ENCODE results near the gene KRAS. TPM values are rescaled to one million over a fixed set of nuclear protein-coding genes. Genes with fewer than 3 reads are reported as not detected.
A peak's percentile ranks its signal among the peaks of the same experiment; 100 is the strongest.

KRAS gene
- total RNA-seq, 1 donor from 2014 or later = 9.6 TPM

- intact Hi-C loops (cut with DNase I) = no loop called here
- Histone ChIP-seq H3K27ac (no peak overlapping the region), H3K4me1 (peaks cover 6% of the 10 kb centered on the region), H3K9me3 (no peaks in the 10 kb centered on the region), H3K27me3 (no peaks in the 10 kb centered on the region), H3K36me3 (no peaks in the 10 kb centered on the region), H3K4me3 (no peak overlapping the region)
- TF ChIP-seq CTCF (IDR thresholded peaks at IDR 0.05) (no peak), POLR2A (IDR thresholded peaks at IDR 0.05) (no peak), POLR2AphosphoS5 (IDR thresholded peaks at IDR 0.05; ENCODE audit: insufficient read depth in 1 of 2, low read depth in 1 of 2) (no peak)
- no peak for DNase-seq (ENCODE audit: extremely low spot score in 2 of 2)
Observed at GRCh38 chr12:25256005-25256404, 5.3 kb upstream of the KRAS start.

GRCh38 chr12:25254271-25254880 lies 3.6 kb upstream of the KRAS start:
- H3K9me3 ChIP-seq = no peaks in the 10 kb centered on the region
- H3K4me1 ChIP-seq = peaks cover 11% of the 10 kb centered on the region
- no peak overlapping the region for H3K4me3 ChIP-seq
- H3K36me3 ChIP-seq = no peaks in the 10 kb centered on the region
- no peaks in the 10 kb centered on the region for H3K27me3 ChIP-seq
- H3K27ac ChIP-seq = no peak overlapping the region
- intact Hi-C loops (cut with DNase I) = no loop called here
- no peak for DNase-seq (ENCODE audit: extremely low spot score in 2 of 2)
- TF ChIP-seq POLR2AphosphoS5 (IDR thresholded peaks at IDR 0.05; ENCODE audit: insufficient read depth in 1 of 2, low read depth in 1 of 2) (no peak), POLR2A (IDR thresholded peaks at IDR 0.05) (no peak), CTCF (IDR thresholded peaks at IDR 0.05) (no peak)

- Histone ChIP-seq H3K4me1 (peaks cover 20% of the 10 kb centered on the region), H3K9me3 (no peaks in the 10 kb centered on the region), H3K36me3 (no peaks in the 10 kb centered on the region), H3K27ac (no peak overlapping the region), H3K4me3 (no peak overlapping the region), H3K27me3 (no peaks in the 10 kb centered on the region)
- TF ChIP-seq CTCF (IDR thresholded peaks at IDR 0.05) (no peak), POLR2AphosphoS5 (IDR thresholded peaks at IDR 0.05; ENCODE audit: insufficient read depth in 1 of 2, low read depth in 1 of 2) (no peak), POLR2A (IDR thresholded peaks at IDR 0.05) (no peak)
- intact Hi-C loops (cut with DNase I) = no loop called here
- no peak for DNase-seq (ENCODE audit: extremely low spot score in 2 of 2)
Observed at GRCh38 chr12:25253371-25254068, 2.8 kb upstream of the KRAS start.

GRCh38 chr12:25252946-25253345 lies 2.2 kb upstream of the KRAS start:
- TF ChIP-seq CTCF (IDR thresholded peaks at IDR 0.05) (no peak), POLR2A (IDR thresholded peaks at IDR 0.05) (no peak), POLR2AphosphoS5 (IDR thresholded peaks at IDR 0.05; ENCODE audit: insufficient read depth in 1 of 2, low read depth in 1 of 2) (no peak)
- H3K9me3 ChIP-seq = no peaks in the 10 kb centered on the region
- intact Hi-C loops (cut with DNase I) = no loop called here
- no peak overlapping the region for H3K4me3 ChIP-seq
- H3K36me3 ChIP-seq = no peaks in the 10 kb centered on the region
- DNase-seq (ENCODE audit: extremely low spot score in 2 of 2) = no peak
- no peak overlapping the region for H3K27ac ChIP-seq
- H3K4me1 ChIP-seq = peaks cover 20% of the 10 kb centered on the region
- no peaks in the 10 kb centered on the region for H3K27me3 ChIP-seq

GRCh38 chr12:25251769-25252168 lies 1.0 kb upstream of the KRAS start:
- Histone ChIP-seq H3K4me3 (peak overlapping the region; percentile 85 to 87), H3K27ac (peak overlapping the region; percentile 93), H3K9me3 (no peaks in the 10 kb centered on the region), H3K36me3 (no peaks in the 10 kb centered on the region), H3K4me1 (peaks cover 20% of the 10 kb centered on the region), H3K27me3 (no peaks in the 10 kb centered on the region)
- DNase-seq (ENCODE audit: extremely low spot score in 2 of 2) = no peak
- intact Hi-C loops (cut with DNase I) = no loop called here
- TF ChIP-seq POLR2AphosphoS5 (IDR thresholded peaks at IDR 0.05; ENCODE audit: insufficient read depth in 1 of 2, low read depth in 1 of 2) (no peak), CTCF (IDR thresholded peaks at IDR 0.05) (no peak), POLR2A (IDR thresholded peaks at IDR 0.05) (no peak)
